Skeletal muscle tissue (tissue), 4 donors: ENCODE measurements around the gene EIF4ENIF1. TPM values are rescaled to one million over a fixed set of nuclear protein-coding genes. Genes with fewer than 3 reads are reported as not detected.

Source experiments
- H3K27ac ChIP-seq: one replicate; pipeline ENCODE4 v1.7.0; 2013; ENCODE audit warnings: mild to moderate bottlenecking, low read depth, low read length, inconsistent platforms
- H3K27me3 ChIP-seq, 3 donors: one replicate each; pipeline ENCODE4 v1.7.0; 2013; ENCODE audit warnings: low read length in 3 of 3; ENCODE audit not compliant: control insufficient read depth in 3 of 3, insufficient read depth in 3 of 3
- H3K36me3 ChIP-seq, 3 donors: one replicate each; pipeline ENCODE4 v1.7.0; 2013; ENCODE audit warnings: low read length in 3 of 3; ENCODE audit not compliant: control insufficient read depth in 3 of 3, insufficient read depth in 3 of 3
- H3K4me1 ChIP-seq, 3 donors: one replicate each; pipeline ENCODE4 v1.7.0; 2013; ENCODE audit warnings: low read length in 3 of 3, mild to moderate bottlenecking in 3 of 3; ENCODE audit not compliant: control insufficient read depth in 3 of 3, insufficient read depth in 3 of 3
- H3K4me3 ChIP-seq, 3 donors: one replicate each; pipeline ENCODE4 v1.7.0; 2013; ENCODE audit warnings: low read length in 3 of 3
- H3K9ac ChIP-seq, 3 donors: one replicate each; pipeline ENCODE4 v1.7.0; 2013; ENCODE audit warnings: low read length in 3 of 3, mild to moderate bottlenecking in 3 of 3, moderate library complexity in 2 of 3, low read depth in 1 of 3
- H3K9me3 ChIP-seq, 3 donors: one replicate each; pipeline ENCODE4 v1.7.0; 2013; ENCODE audit warnings: low read length in 3 of 3; ENCODE audit not compliant: control insufficient read depth in 3 of 3
- total RNA-seq: library from RNA; depleted of rRNA; stranded (reverse); fragments of >200 nt; gene quantifications from one replicate; pipeline ENCODE4 v1.2.3, GENCODE V29; 2014
- donor health status: Osteomylitis.

Gene EIF4ENIF1
- total RNA-seq, 1 donor from 2014 or later: 8.9 TPM

GRCh38 chr22:31447337-31447736 lies 42.3 kb downstream of the EIF4ENIF1 start:
- Histone ChIP-seq H3K9ac (no peak overlapping the region), H3K4me3 (no peak overlapping the region), H3K9me3 (no peaks in the 10 kb centered on the region), H3K27me3 (no peaks in the 10 kb centered on the region), H3K36me3 (peaks cover 9 to 32% (median 31%) of the 10 kb centered on the region in 3 donors), H3K27ac (no peak overlapping the region), H3K4me1 (peaks cover 10 to 18% (median 11%) of the 10 kb centered on the region in 3 donors)

- Histone ChIP-seq H3K4me1 (peaks cover 10 to 18% (median 11%) of the 10 kb centered on the region in 3 donors), H3K27ac (no peak overlapping the region), H3K36me3 (peaks cover 11 to 38% (median 37%) of the 10 kb centered on the region in 3 donors), H3K9me3 (no peaks in the 10 kb centered on the region), H3K9ac (no peak overlapping the region), H3K27me3 (no peaks in the 10 kb centered on the region), H3K4me3 (no peak overlapping the region)
Observed at GRCh38 chr22:31446767-31447166, 42.9 kb downstream of the EIF4ENIF1 start.

DNA sequence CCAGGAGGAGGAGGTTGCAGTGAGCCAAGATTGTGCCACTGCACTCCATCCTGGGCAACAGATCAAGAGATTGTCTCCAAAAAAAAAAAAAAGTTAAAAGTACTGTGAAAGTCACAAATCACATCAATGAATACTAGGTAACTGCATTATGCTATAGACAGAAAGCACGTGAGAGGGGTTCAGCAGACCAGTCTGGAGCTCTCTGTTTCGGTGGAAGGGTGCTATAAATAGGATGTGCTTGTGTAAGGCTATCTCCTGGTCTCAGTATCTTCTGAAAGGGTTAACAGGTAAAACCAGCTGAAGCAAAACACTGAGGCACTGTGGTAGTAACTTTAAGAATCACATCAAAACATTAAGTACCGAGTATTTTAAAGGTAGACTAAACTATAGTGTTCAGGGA lies 43.4 kb downstream of the EIF4ENIF1 start:
- Histone ChIP-seq H3K9me3 (no peaks in the 10 kb centered on the region), H3K4me3 (no peak overlapping the region), H3K9ac (no peak overlapping the region), H3K27ac (no peak overlapping the region), H3K27me3 (no peaks in the 10 kb centered on the region), H3K36me3 (peaks cover 14 to 40% (median 39%) of the 10 kb centered on the region in 3 donors), H3K4me1 (peaks cover 10 to 18% (median 11%) of the 10 kb centered on the region in 3 donors)

DNA sequence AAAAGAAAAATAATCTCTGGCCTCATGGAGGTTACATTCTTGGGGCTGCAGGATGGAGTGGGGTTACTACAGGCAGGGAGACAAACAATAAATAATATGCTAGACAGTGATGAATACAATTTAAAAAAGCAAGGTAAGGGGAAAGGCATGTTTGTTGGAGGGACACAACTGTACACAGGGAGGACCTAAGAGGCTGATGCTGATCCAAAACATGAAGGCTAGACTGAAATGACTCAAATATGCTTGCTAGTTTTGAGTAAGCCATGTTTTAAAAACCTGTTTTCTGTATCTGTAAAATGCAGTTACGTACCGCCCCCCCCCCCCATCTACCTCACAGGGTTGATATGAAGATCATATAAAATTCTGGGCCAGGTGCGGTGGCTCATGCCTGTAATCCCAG lies 44.0 kb downstream of the EIF4ENIF1 start:
- H3K27me3 ChIP-seq: no peaks in the 10 kb centered on the region
- peaks cover 17 to 44% (median 42%) of the 10 kb centered on the region in 3 donors for H3K36me3 ChIP-seq
- H3K4me3 ChIP-seq: no peak overlapping the region
- H3K9ac ChIP-seq: no peak overlapping the region
- H3K9me3 ChIP-seq: no peaks in the 10 kb centered on the region
- H3K4me1 ChIP-seq: peaks cover 10 to 18% (median 11%) of the 10 kb centered on the region in 3 donors
- no peak overlapping the region for H3K27ac ChIP-seq

DNA sequence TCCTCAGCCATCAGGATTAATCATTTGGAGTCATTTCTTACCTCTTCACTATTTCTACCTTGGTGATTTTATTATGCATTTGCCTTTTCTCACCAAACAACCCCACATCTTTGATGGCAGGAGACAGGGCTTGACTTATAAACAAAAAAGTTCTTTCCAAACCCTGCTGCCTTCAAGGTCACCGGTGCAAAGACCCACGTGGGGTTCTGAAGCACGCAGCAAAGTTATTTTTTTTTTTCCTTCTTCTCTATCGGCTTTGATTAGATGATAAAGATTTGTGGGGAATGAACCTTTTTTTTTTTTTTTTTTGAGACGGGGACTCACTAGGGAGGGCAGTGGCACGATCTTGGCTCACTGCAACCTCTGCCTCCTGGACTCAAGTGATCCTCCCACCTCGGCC lies 46.1 kb downstream of the EIF4ENIF1 start:
- Histone ChIP-seq H3K4me3 (no peak overlapping the region), H3K27me3 (no peaks in the 10 kb centered on the region), H3K9me3 (no peaks in the 10 kb centered on the region), H3K4me1 (peaks cover 0 to 11% (median 9%) of the 10 kb centered on the region in 3 donors), H3K36me3 (peaks cover 36 to 59% (median 58%) of the 10 kb centered on the region in 3 donors), H3K9ac (no peak overlapping the region), H3K27ac (no peak overlapping the region)

- Histone ChIP-seq H3K4me1 (peaks cover 0 to 7% (median 4%) of the 10 kb centered on the region in 3 donors), H3K27me3 (no peaks in the 10 kb centered on the region), H3K36me3 (peaks cover 36 to 64% (median 57%) of the 10 kb centered on the region in 3 donors), H3K4me3 (no peak overlapping the region), H3K9ac (no peak overlapping the region), H3K9me3 (no peaks in the 10 kb centered on the region), H3K27ac (no peak overlapping the region)
Observed at GRCh38 chr22:31442768-31443489, 46.7 kb downstream of the EIF4ENIF1 start.

DNA sequence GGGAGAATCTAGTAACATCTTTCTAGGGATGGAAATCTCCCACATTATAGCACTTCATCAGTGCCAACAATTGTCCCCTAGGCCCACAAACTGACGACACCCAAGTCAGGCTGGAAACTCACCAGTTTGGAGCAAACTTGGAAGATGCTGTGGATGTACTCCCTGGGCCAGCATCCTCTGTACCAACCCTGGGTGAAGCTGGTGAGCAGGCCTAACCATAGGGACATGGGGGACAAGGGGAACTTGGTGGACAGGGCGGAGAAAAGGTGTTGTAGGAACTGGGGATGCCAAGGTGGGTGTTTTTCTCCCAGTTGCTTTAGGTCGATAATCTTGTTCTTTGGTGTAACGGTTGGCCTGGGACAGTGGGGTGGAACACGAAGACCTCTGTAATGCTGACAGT lies 48.0 kb downstream of the EIF4ENIF1 start:
- peaks cover 4 to 8% (median 4%) of the 10 kb centered on the region in 3 donors for H3K4me1 ChIP-seq
- H3K27me3 ChIP-seq: no peaks in the 10 kb centered on the region
- H3K9me3 ChIP-seq: no peaks in the 10 kb centered on the region
- peaks cover 40 to 76% (median 61%) of the 10 kb centered on the region in 3 donors for H3K36me3 ChIP-seq
- no peak overlapping the region for H3K4me3 ChIP-seq
- H3K27ac ChIP-seq: no peak overlapping the region
- H3K9ac ChIP-seq: no peak overlapping the region

DNA sequence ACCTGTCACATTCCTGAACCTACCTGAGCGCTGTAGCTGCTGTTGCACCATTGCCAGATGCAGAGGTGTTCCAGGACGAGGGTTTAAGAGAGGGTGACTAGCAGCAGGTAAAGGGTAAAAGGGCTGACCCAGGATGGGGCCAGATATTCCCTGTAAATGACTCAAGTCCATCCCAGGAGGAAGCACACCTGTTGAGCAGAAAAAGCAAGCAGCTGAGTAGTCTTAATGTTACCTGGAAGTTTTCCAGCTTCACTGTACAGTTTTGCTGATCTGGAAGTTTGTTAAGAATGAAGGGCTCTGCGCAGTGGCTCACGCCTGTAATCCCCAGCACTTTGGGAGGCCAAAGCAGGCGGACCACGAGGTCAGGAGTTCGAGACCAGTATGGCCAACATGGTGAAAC lies 49.0 kb downstream of the EIF4ENIF1 start:
- Histone ChIP-seq H3K9me3 (no peaks in the 10 kb centered on the region), H3K9ac (no peak overlapping the region), H3K36me3 (peaks cover 47 to 84% (median 68%) of the 10 kb centered on the region in 3 donors), H3K27me3 (no peaks in the 10 kb centered on the region), H3K27ac (no peak overlapping the region), H3K4me3 (no peak overlapping the region), H3K4me1 (peaks cover 12 to 17% (median 13%) of the 10 kb centered on the region in 3 donors)

- H3K4me1 ChIP-seq: peaks cover 12 to 18% (median 13%) of the 10 kb centered on the region in 3 donors
- H3K9ac ChIP-seq: no peak overlapping the region
- peaks cover 48 to 75% (median 69%) of the 10 kb centered on the region in 3 donors for H3K36me3 ChIP-seq
- no peaks in the 10 kb centered on the region for H3K27me3 ChIP-seq
- no peak overlapping the region for H3K27ac ChIP-seq
- no peak overlapping the region for H3K4me3 ChIP-seq
- no peaks in the 10 kb centered on the region for H3K9me3 ChIP-seq
Observed at GRCh38 chr22:31439808-31440207, 49.8 kb downstream of the EIF4ENIF1 start.

DNA sequence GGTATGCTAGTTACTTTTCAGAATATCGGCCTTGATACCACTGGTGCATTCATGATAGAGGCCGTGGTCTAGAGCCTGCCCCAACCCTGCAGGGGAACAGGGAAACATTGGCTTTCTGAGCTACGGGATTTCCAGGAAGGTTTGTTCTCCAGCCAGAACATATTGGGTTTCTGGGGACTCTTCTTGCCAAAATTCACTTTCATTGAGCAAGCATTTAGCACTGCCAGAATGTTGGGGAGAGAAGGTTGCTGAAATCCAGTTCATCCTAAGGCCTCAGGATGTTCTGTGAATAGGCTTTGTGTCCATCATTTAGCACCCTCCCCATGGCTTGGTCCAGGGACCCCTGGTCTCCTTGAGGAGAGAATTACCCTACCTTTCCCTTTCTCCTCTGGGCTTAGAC lies 53.5 kb downstream of the EIF4ENIF1 start:
- peaks cover 12 to 18% (median 13%) of the 10 kb centered on the region in 3 donors for H3K4me1 ChIP-seq
- peak overlapping the region; percentile 46 for H3K27ac ChIP-seq
- H3K4me3 ChIP-seq: no peak overlapping the region
- H3K9ac ChIP-seq: peak overlapping the region in 1 of 3 donors; percentile 10
- no peaks in the 10 kb centered on the region for H3K9me3 ChIP-seq
- no peaks in the 10 kb centered on the region for H3K27me3 ChIP-seq
- H3K36me3 ChIP-seq: peaks cover 51 to 67% (median 66%) of the 10 kb centered on the region in 3 donors
